ENCODE measurements around the gene KRT80.

Gene KRT80

GRCh38 chr12:52122904-52123303 is 68.9 kb downstream of the KRT80 start:
- Histone ChIP-seq H3K4me3 (replicated peaks; ENCODE audit: insufficient read depth, low read length) (no peak overlapping the region), H3K27ac (replicated peaks) (no peak overlapping the region), H3K27me3 (ENCODE audit: insufficient read depth, poor library complexity, severe bottlenecking) (peaks cover 7% of the 10 kb centered on the region)
- no peak for DNase-seq (ENCODE audit: low read depth in 1 of 2, low spot score in 1 of 2)
- TF ChIP-seq, protein P1, sequence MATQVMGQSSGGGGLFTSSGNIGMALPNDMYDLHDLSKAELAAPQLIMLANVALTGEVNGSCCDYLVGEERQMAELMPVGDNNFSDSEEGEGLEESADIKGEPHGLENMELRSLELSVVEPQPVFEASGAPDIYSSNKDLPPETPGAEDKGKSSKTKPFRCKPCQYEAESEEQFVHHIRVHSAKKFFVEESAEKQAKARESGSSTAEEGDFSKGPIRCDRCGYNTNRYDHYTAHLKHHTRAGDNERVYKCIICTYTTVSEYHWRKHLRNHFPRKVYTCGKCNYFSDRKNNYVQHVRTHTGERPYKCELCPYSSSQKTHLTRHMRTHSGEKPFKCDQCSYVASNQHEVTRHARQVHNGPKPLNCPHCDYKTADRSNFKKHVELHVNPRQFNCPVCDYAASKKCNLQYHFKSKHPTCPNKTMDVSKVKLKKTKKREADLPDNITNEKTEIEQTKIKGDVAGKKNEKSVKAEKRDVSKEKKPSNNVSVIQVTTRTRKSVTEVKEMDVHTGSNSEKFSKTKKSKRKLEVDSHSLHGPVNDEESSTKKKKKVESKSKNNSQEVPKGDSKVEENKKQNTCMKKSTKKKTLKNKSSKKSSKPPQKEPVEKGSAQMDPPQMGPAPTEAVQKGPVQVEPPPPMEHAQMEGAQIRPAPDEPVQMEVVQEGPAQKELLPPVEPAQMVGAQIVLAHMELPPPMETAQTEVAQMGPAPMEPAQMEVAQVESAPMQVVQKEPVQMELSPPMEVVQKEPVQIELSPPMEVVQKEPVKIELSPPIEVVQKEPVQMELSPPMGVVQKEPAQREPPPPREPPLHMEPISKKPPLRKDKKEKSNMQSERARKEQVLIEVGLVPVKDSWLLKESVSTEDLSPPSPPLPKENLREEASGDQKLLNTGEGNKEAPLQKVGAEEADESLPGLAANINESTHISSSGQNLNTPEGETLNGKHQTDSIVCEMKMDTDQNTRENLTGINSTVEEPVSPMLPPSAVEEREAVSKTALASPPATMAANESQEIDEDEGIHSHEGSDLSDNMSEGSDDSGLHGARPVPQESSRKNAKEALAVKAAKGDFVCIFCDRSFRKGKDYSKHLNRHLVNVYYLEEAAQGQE (IDR thresholded peaks at IDR 0.05; ENCODE audit: insufficient replicate concordance, low read depth), result no peak
- TF ChIP-seq SPI1 (IDR thresholded peaks at IDR 0.05; ENCODE audit: borderline replicate concordance, low read depth) (no peak), POLR2AphosphoS5 (IDR thresholded peaks at IDR 0.05; ENCODE audit: low read depth) (no peak), GABPA (IDR thresholded peaks at IDR 0.05; ENCODE audit: low read depth) (no peak)
- TF ChIP-seq, protein P2, sequence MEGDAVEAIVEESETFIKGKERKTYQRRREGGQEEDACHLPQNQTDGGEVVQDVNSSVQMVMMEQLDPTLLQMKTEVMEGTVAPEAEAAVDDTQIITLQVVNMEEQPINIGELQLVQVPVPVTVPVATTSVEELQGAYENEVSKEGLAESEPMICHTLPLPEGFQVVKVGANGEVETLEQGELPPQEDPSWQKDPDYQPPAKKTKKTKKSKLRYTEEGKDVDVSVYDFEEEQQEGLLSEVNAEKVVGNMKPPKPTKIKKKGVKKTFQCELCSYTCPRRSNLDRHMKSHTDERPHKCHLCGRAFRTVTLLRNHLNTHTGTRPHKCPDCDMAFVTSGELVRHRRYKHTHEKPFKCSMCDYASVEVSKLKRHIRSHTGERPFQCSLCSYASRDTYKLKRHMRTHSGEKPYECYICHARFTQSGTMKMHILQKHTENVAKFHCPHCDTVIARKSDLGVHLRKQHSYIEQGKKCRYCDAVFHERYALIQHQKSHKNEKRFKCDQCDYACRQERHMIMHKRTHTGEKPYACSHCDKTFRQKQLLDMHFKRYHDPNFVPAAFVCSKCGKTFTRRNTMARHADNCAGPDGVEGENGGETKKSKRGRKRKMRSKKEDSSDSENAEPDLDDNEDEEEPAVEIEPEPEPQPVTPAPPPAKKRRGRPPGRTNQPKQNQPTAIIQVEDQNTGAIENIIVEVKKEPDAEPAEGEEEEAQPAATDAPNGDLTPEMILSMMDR (IDR thresholded peaks at IDR 0.05; ENCODE audit: insufficient read depth, low read length), result no peak

- TF ChIP-seq, protein P2 (IDR thresholded peaks at IDR 0.05; ENCODE audit: insufficient read depth, low read length), result no peak
- TF ChIP-seq, protein P1 (IDR thresholded peaks at IDR 0.05; ENCODE audit: insufficient replicate concordance, low read depth), result no peak
- no peak for TF ChIP-seq SPI1 (IDR thresholded peaks at IDR 0.05; ENCODE audit: borderline replicate concordance, low read depth)
- TF ChIP-seq POLR2AphosphoS5 (IDR thresholded peaks at IDR 0.05; ENCODE audit: low read depth), result no peak
- no peak for TF ChIP-seq GABPA (IDR thresholded peaks at IDR 0.05; ENCODE audit: low read depth)
- DNase-seq (ENCODE audit: low read depth in 1 of 2, low spot score in 1 of 2), result no peak
- Histone ChIP-seq H3K27me3 (ENCODE audit: insufficient read depth, poor library complexity, severe bottlenecking) (peaks cover 6% of the 10 kb centered on the region), H3K4me3 (replicated peaks; ENCODE audit: insufficient read depth, low read length) (no peak overlapping the region), H3K27ac (replicated peaks) (no peak overlapping the region)
Measured at GRCh38 chr12:52122540-52122871, 69.3 kb downstream of the KRT80 start.

- peak in 1 of 2 experiments; percentile 57 for DNase-seq (ENCODE audit: low read depth in 1 of 2, low spot score in 1 of 2)
- Histone ChIP-seq H3K27me3 (ENCODE audit: insufficient read depth, poor library complexity, severe bottlenecking) (peaks cover 4% of the 10 kb centered on the region), H3K4me3 (replicated peaks; ENCODE audit: insufficient read depth, low read length) (no peak overlapping the region), H3K27ac (replicated peaks) (no peak overlapping the region)
- TF ChIP-seq GABPA (IDR thresholded peaks at IDR 0.05; ENCODE audit: low read depth), result no peak
- TF ChIP-seq, protein P2 (IDR thresholded peaks at IDR 0.05; ENCODE audit: insufficient read depth, low read length), result peak; percentile 61
Measured at GRCh38 chr12:52121824-52122539, 69.8 kb downstream of the KRT80 start.

All from HL-60 (cell line).